ENCODE measurements around the gene IRF6. TPM values are rescaled to one million over a fixed set of nuclear protein-coding genes. Genes with fewer than 3 reads are reported as not detected.
A peak's percentile ranks its signal among the peaks of the same experiment; 100 is the strongest.

Gene IRF6
- total RNA-seq, 1 donor from 2014 or later: 7.6 TPM

DNA sequence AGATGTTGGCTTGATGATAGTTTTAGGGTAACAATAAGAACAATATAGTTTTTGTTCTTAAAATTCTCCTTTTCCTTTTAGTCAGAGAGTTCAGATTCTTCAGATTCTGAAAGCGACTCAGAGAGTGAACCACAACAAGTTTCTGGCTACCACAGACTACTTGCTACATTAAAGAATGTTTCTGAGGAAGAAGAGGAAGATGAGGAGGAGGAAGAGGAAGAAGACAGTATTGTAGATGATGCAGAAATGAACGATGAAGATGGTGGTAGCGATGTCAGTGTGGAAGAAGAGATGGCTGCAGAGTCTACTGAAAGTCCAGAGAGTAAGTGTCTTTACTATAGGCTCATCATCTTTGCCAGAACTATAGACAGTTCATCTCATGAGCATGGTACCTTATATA is 24.8 kb upstream of the IRF6 start:
- intact Hi-C loops (cut with DNase I): no loop called here
- no peaks in the 10 kb centered on the region for H3K27me3 ChIP-seq
- TF ChIP-seq, protein P1, sequence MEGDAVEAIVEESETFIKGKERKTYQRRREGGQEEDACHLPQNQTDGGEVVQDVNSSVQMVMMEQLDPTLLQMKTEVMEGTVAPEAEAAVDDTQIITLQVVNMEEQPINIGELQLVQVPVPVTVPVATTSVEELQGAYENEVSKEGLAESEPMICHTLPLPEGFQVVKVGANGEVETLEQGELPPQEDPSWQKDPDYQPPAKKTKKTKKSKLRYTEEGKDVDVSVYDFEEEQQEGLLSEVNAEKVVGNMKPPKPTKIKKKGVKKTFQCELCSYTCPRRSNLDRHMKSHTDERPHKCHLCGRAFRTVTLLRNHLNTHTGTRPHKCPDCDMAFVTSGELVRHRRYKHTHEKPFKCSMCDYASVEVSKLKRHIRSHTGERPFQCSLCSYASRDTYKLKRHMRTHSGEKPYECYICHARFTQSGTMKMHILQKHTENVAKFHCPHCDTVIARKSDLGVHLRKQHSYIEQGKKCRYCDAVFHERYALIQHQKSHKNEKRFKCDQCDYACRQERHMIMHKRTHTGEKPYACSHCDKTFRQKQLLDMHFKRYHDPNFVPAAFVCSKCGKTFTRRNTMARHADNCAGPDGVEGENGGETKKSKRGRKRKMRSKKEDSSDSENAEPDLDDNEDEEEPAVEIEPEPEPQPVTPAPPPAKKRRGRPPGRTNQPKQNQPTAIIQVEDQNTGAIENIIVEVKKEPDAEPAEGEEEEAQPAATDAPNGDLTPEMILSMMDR (IDR thresholded peaks at IDR 0.05): no peak
- H3K9me3 ChIP-seq: no peaks in the 10 kb centered on the region
- peaks cover 0 to 12% of the 10 kb centered on the region in 2 donors for H3K4me1 ChIP-seq
- H3K4me3 ChIP-seq: no peak overlapping the region
- peaks cover 43 to 44% of the 10 kb centered on the region in 2 donors for H3K36me3 ChIP-seq
- no peak for DNase-seq (ENCODE audit: low spot score in 2 of 2)
- no peak overlapping the region for H3K27ac ChIP-seq

- Histone ChIP-seq H3K36me3 (peaks cover 37 to 38% of the 10 kb centered on the region in 2 donors), H3K4me1 (peaks cover 0 to 12% of the 10 kb centered on the region in 2 donors), H3K9me3 (no peaks in the 10 kb centered on the region), H3K4me3 (no peak overlapping the region), H3K27me3 (no peaks in the 10 kb centered on the region), H3K27ac (no peak overlapping the region)
- intact Hi-C loops (cut with DNase I): no loop called here
- no peak for DNase-seq (ENCODE audit: low spot score in 2 of 2)
- TF ChIP-seq, protein P1 (IDR thresholded peaks at IDR 0.05): no peak
Measured at GRCh38 chr1:209829716-209830115, 23.8 kb upstream of the IRF6 start.

DNA sequence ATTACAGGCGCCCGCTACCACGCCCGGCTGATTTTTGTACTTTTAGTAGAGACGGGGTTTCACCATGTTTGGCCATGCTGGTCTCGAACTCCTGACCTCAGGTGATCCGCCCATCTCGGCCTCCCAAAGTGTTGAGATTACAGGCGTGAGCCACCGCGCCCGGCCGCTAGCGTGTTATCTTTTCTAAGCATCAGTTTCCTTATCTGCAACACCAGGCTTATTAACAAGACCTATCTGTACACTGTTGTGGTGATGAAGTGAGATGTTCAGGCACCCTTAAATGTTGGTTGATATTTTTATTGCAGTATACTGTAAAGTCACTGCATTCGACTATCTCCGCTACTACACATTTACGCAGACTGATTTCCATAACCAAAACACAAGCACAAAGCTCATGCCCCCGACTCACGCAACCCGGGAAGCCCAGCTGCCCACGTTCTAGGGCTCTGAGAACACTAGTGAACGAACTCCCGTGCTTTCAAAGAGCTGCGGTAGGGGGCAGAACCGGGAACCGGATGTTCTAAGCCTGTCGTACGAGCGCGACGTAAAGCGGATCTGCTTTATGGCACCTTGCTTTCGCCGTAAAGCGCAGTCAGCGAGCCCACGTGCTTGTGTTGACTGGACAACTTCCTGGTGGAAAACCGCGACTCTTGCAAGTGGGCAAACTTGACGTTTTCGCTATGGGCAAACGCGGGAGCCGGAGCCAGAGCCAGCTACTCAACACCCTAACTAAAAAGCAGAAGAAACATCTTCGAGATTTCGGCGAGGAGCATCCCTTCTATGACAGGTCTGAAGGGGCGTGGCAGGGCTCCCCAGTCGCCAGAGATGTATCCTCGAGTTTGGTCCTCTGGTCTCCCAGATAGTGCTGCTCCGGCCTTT is 21.7 kb upstream of the IRF6 start, which contains the start of gene UTP25:
Gene UTP25, plus strand, starts transcription at position 589 of the 879 bp plus-strand sequence. Its CDS starts 92 bp downstream, at position 681.
- H3K27me3 ChIP-seq: no peaks in the 10 kb centered on the region
- peaks cover 18% of the 10 kb centered on the region in 2 donors for H3K36me3 ChIP-seq
- H3K27ac ChIP-seq: peak within 1 kb of the TSS; percentile 68 to 72
- intact Hi-C loops (cut with DNase I): loop anchor here (2.0 kb wide), 1 partner anchor 43 kb away; the partner anchor contains the start of gene C1orf74
- peak; percentile 76 to 97 for DNase-seq (ENCODE audit: low spot score in 2 of 2)
- peak within 1 kb of the TSS; percentile 44 to 92 for H3K4me3 ChIP-seq
- peaks cover 0 to 12% of the 10 kb centered on the region in 2 donors for H3K4me1 ChIP-seq
- H3K9me3 ChIP-seq: no peaks in the 10 kb centered on the region
- TF ChIP-seq, protein P1 (IDR thresholded peaks at IDR 0.05): peak; percentile 60 to 78 (median 73)

DNA sequence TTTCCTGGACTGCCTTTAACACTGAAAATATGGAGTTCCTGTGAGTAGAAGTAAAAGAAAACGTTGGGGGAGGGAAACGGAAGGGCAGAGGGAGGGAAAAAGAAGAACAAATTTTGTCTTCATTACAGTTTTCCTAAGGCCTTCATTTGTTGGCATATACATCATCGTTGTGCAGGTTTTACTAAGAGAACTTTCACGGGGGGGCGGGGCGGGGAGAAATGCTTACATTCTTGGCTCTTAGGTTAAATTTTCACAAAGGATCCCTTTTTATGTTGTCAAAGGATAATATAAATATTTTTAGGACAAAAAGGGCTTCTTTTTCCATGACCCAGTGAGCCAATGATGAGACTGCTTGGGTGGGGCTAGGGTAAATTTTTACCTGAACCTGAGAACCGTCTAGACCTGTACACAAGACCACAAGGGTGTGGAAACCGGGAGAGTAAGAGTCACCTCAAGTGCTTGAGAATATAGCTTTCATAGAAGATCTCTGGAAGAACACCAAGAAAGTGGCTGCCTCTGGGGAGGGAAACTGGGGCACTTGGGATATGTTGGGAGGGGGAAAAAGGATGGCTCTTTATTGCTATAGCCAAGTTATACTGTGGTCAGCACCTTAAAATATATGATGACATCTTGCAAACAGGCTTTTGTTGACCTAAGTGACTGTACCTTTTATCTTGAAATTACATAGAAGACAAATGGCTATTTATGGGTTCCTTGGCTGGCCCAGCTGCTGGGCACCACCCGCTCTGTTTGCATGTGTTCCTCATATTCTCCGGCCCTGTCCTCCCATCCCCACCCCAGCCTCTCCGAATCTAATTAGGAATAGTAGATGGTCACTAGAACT is 19.9 kb upstream of the IRF6 start:
- H3K36me3 ChIP-seq: peaks cover 0 to 2% of the 10 kb centered on the region in 2 donors
- TF ChIP-seq, protein P1 (IDR thresholded peaks at IDR 0.05): no peak
- intact Hi-C loops (cut with DNase I): loop anchor here (2.0 kb wide), 1 partner anchor 41 kb away; the partner anchor contains the start of gene C1orf74

GRCh38 chr1:209823143-209824041 is 17.4 kb upstream of the IRF6 start:
- Histone ChIP-seq H3K36me3 (no peaks in the 10 kb centered on the region), H3K4me1 (no peaks in the 10 kb centered on the region), H3K27ac (no peak overlapping the region), H3K9me3 (no peaks in the 10 kb centered on the region), H3K27me3 (no peaks in the 10 kb centered on the region), H3K4me3 (no peak overlapping the region)
- no peak for DNase-seq (ENCODE audit: low spot score in 2 of 2)
- intact Hi-C loops (cut with DNase I): no loop called here
- TF ChIP-seq, protein P1 (IDR thresholded peaks at IDR 0.05): peak in 2 of 3 experiments; percentile 61 to 66

More for the DNA sequence above, 19.9 kb upstream of the IRF6 start:
- no peak overlapping the region for H3K27ac ChIP-seq
- no peaks in the 10 kb centered on the region for H3K27me3 ChIP-seq
- no peak overlapping the region for H3K4me3 ChIP-seq
- H3K4me1 ChIP-seq: peaks cover 0 to 12% of the 10 kb centered on the region in 2 donors
- DNase-seq (ENCODE audit: low spot score in 2 of 2): no peak
- no peaks in the 10 kb centered on the region for H3K9me3 ChIP-seq
